HG02973 (cell line): Measurements from ENCODE around the gene UNC5A.

Source experiments
- ATAC-seq: cut with Tn5 transposase; IDR thresholded peaks from one replicate; pipeline ENCODE4 v1.9.1; 2021; ENCODE audit warnings: moderate library complexity; ENCODE audit not compliant: unreplicated experiment

UNC5A gene

DNA sequence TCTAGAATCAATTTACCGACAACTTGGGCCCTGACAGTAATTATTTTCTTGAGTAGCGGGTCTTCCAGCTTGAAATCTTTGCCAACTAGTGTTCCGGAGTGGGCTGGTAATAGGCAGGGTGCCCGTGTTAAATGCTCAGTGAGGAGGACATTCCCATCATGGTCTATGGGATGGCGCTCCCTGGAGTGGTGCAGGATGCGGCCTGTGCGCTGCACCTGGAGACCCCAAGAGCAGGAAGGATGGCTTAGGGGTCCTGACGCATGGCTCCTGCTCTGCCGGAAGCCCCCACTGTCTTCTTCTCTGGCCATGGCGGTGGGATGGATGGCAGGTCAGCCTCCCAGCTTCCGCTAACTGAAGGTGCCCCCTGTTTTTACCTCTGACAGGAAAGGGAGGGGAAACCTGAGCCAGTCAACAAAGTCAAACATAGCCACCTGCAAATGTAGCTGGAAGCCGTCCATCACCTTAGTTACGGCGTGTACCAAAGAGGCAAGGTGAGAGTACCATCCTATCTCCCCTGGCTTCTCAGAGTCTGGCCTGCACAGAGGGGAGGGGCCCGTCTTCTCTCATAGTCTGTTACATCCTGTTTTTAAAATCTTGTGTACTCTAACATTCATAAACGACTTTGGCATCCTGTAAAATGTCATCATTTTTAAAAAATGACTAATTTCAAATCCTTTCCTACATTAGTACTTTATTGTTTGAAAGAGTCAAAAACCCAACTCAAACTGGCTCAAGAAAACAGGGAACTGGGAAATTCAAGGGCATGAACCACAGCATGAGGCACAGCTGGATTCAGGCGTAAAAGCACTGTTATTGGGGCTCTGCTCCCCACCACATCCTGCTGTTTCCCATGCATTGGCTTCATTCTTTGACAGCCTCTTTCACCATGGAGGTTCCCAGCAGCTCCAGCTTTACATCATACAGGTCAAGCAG is 28.5 kb upstream of the UNC5A start:
- ATAC-seq: no peak

- ATAC-seq: no peak
Observed at GRCh38 chr5:176784218-176785165, 25.9 kb upstream of the UNC5A start.

- no peak for ATAC-seq
Observed at GRCh38 chr5:176785184-176786145, 24.9 kb upstream of the UNC5A start.

GRCh38 chr5:176787676-176788075 is 22.7 kb upstream of the UNC5A start:
- ATAC-seq: no peak

GRCh38 chr5:176788091-176788490 is 22.3 kb upstream of the UNC5A start:
- ATAC-seq: no peak

DNA sequence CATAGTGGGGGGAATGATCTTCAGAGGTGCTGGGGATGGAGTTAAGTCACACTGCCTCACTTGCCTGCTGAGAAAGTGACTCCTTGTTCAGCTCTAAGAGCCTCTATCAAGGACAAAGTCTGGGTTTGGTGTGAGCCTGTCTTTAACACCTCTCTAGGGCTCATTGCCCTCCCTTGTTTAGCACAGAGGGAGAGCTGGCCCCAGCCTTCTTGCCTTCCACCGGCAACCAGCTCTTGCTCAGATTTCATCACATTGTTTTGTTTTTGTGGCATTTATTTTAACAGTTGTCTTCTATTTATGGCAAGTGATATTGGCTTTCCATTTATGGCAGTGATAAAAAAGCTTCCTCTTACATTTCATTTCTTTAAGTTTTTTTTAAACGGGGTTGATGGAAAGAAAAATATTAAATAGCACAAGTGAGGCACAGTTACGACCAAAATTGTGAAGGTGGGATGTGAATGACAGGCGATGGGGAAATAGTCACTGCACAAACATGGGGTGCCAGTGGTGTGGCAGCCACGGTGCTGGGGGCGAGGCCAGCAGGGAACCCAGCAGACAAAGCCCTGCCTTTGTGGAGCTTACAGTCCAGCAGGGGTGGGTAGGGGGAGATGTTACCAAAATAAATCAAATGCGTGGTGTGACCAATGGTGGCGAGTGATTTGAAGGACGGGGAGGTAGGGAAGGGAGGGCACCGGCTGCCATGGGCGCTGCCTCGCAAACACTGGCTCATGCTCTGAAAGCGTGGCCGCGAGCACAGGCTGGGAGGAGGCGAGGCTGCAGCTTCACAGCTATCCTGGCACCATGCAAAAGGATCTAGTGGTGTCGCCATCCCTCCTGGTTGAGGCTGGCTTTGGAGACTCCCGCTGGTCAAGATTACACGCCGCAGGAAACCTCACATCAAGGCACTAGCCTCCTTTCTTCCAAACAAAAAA is 21.2 kb upstream of the UNC5A start:
- no peak for ATAC-seq

- ATAC-seq: no peak
Observed at GRCh38 chr5:176789873-176790615, 20.3 kb upstream of the UNC5A start.

DNA sequence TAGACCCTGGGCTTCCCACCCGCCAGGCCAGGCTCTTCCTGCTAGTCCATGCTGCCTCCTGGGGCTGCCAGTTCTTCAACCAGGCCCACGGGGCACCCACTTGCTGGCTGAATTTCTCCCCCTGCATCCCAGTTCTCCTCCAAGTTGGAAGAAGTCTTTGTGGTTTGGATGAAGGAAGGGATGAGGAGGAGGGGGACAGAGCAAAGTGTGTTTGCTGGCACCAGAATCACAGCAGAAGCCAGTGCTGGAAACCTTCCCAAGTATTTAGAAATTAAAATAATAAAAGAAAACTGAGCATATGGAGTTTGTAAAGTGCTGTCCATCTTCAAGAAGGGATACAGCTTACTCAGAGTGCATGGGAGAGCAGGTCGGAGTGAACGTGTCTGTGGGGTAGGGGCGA is 19.4 kb upstream of the UNC5A start:
- ATAC-seq: no peak

DNA sequence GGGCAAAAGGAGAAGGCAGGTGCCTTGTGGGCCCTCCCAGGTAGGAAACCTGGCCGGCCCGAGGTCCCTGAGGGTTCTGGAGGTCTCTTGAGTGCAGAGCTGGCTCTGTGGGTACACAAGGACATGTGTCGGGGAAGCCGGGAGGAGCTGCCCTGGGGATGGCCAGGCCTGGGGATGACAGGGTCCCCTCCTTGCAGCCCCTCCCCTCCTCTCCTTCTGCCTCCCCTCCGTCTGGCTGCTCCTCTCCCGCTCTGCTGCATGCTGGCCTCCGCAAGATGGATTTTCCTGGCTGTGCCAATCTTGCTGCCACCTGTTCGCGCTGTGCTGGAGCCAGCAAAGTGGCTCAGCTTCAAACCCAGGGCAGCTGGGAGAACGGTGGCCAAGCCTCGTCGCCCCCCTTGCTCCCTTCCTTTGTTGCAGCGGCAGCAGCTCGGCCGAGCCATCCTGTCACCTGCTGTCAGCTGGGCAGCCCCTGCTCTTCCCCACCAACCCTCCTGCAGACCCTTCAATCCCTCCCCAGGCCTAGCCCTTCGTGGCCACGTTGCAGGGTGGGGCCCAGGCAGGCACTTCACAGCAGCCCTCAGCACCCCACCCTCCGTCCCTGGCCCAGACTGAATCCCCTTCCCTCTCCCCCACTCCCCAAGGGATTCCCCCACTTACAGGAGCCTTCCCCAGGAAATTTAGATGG is 17.6 kb upstream of the UNC5A start:
- ATAC-seq: no peak

GRCh38 chr5:176793343-176793699 is 17.0 kb upstream of the UNC5A start:
- ATAC-seq: no peak

- no peak for ATAC-seq
Observed at GRCh38 chr5:176793736-176794135, 16.6 kb upstream of the UNC5A start.

GRCh38 chr5:176794509-176794908 is 15.8 kb upstream of the UNC5A start:
- ATAC-seq: no peak

DNA sequence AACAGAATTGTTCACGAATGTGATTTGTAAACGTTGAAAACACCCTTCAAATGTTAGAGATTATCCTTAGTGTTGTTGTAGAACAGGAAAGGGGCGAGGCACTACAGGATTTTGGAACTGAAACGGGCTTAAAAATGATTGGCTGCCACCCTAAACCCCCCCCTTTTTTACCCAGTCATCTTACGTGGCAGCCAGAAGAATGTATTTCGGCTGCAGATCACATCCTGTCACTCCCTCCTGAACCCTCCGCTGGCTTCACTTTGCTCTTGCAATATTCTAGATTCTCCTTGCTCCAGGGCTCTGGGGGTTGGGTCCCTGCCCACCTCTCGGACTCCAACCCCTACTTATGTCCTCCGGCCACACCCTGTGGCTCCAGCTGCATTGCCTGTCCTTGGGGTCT is 13.9 kb upstream of the UNC5A start:
- ATAC-seq: no peak

- ATAC-seq: no peak
Observed at GRCh38 chr5:176796970-176797369, 13.4 kb upstream of the UNC5A start.

DNA sequence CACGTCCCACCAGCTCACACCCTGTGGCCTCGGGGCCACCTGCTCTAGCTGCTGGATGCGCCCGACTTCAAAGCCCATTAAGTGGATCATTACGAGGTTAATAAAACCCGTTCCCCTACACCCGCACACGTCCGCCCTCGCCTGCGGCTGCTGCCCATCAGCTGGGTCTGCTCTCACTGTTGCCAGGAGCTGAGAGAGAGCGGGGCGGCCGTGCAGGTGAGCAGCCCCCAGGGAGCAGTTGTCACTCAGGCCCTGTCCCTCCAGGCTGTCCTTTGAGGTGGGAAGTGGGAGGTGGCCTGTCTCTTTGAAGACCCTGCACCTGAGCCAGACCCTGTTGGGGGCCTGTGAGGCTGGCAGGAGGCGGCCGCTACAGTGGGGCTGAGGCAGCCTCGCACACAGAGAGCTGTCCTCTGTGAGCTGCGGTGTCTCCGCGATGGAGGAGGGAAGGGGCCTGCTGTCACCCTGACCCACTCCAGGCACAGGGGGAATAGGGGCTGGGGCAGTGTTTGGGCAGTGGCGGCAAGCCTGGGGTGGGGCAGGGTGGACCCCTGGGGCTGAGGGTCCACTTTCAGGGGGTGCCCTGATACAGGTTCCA is 12.8 kb upstream of the UNC5A start:
- no peak for ATAC-seq

DNA sequence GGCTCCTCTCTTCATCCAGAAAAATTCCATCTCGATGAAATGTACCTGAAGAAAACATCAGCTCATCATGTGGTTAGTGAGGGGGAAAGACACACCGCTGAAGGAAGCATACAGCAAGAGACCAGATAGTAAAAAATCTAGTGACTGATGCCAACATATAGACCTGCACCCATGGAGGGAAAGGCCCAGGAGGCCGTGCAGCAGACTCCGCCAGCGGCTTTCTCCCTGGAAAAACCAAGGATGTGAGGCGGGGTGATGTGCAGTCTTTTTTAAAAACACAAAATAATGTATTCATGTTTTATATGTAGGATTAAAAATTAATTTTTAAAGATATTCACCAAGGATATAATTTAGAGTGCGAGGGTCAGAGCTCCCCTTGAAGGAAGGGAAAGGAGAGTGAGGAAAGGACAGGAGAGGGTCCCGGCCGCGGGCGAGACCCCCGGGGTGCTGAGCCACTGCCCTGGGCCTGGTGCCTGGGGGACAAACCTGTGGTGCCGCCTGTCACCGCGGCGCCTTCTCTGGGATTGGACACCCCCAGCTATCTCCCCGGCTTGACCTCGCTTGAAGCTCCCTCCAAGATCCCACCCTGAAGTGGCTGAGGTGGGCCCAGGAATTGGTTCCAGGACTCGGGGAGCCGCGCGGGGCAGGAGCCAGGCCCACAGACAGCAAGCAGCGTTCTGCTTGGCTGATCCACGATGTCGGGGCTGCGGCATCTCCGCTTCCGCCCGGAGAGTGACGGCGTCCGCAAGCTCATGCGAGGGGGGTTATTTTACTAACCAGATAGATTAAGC is 12.1 kb upstream of the UNC5A start:
- no peak for ATAC-seq

- no peak for ATAC-seq
Observed at GRCh38 chr5:176798949-176799348, 11.4 kb upstream of the UNC5A start.
